Tibial nerve (tissue), 4 donors: Measurements from ENCODE around the gene NFASC.

Experiments
- EP300 ChIP-seq, 2 donors: sonication (generic); formaldehyde crosslinking; IDR thresholded peaks; one replicate each; pipeline ENCODE4 v1.6.1; 2017; ENCODE audit warnings: antibody characterized with exemption in 2 of 2, mild to moderate bottlenecking in 1 of 2
- POLR2A ChIP-seq, 2 donors: fragments of 450-650 bp; IDR thresholded peaks; one replicate each; pipeline ENCODE4 v1.6.1; 2017; ENCODE audit warnings: antibody characterized with exemption in 2 of 2, mild to moderate bottlenecking in 2 of 2, moderate library complexity in 2 of 2
- TF ChIP-seq, protein P1 (sequence below), 5 experiments: fragments of 200-600 bp in 3 of 5; fragments of 450-650 bp in 2 of 5; sonication (generic) in 3 of 5; IDR thresholded peaks; one replicate each; pipeline ENCODE4 v1.5.1; 2016 to 2019; ENCODE audit warnings: antibody characterized with exemption in 5 of 5, mild to moderate bottlenecking in 3 of 5, moderate library complexity in 2 of 5

GRCh38 chr1:204943495-204943894, 72.8 kb downstream of the NFASC start:
- TF ChIP-seq, protein P1, sequence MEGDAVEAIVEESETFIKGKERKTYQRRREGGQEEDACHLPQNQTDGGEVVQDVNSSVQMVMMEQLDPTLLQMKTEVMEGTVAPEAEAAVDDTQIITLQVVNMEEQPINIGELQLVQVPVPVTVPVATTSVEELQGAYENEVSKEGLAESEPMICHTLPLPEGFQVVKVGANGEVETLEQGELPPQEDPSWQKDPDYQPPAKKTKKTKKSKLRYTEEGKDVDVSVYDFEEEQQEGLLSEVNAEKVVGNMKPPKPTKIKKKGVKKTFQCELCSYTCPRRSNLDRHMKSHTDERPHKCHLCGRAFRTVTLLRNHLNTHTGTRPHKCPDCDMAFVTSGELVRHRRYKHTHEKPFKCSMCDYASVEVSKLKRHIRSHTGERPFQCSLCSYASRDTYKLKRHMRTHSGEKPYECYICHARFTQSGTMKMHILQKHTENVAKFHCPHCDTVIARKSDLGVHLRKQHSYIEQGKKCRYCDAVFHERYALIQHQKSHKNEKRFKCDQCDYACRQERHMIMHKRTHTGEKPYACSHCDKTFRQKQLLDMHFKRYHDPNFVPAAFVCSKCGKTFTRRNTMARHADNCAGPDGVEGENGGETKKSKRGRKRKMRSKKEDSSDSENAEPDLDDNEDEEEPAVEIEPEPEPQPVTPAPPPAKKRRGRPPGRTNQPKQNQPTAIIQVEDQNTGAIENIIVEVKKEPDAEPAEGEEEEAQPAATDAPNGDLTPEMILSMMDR (IDR thresholded peaks at IDR 0.05): no peak
- TF ChIP-seq POLR2A (IDR thresholded peaks at IDR 0.05) (no peak), EP300 (IDR thresholded peaks at IDR 0.05) (no peak)
